Central memory CD8-positive, alpha-beta T cell (primary cell): Measurements from ENCODE around the gene RBM3.
"Not testable (repeated sequence)": the region's sequence is repeated elsewhere in the genome, so short reads cannot be mapped to it uniquely, and the experiment has no call there.

ENCODE experiments used
- ATAC-seq: fragments of 150-1000 bp; cut with Tn5 transposase; replicated peaks from 2 replicates; pipeline ENCODE4 v1.10.0; 2022; ENCODE audit warnings: mild to moderate bottlenecking, moderate FRiP score, moderate number of reproducible peaks; ENCODE audit not compliant: poor library complexity, severe bottlenecking; ENCODE audit errors: extremely low read depth
- DNase-seq, 2 donors: peaks; one replicate each; pipeline ENCODE4 v3.0.0; 2021; ENCODE audit warnings: low spot score in 2 of 2
- H3K27ac Mint-ChIP-seq: one replicate; pipeline ENCODE4 v1.8.0; 2022; ENCODE audit warnings: low read depth, mild to moderate bottlenecking, moderate library complexity, mixed read lengths
- H3K27me3 Mint-ChIP-seq: one replicate; pipeline ENCODE4 v1.8.0; 2022; ENCODE audit warnings: mixed read lengths
- H3K36me3 Mint-ChIP-seq: one replicate; pipeline ENCODE4 v1.8.0; 2022; ENCODE audit warnings: mild to moderate bottlenecking, moderate library complexity, mixed read lengths; ENCODE audit not compliant: insufficient read depth
- H3K4me1 Mint-ChIP-seq: one replicate; pipeline ENCODE4 v1.8.0; 2022; ENCODE audit warnings: mixed read lengths
- H3K4me3 Mint-ChIP-seq: one replicate; pipeline ENCODE4 v1.8.0; 2022; ENCODE audit warnings: mild to moderate bottlenecking, moderate library complexity, mixed read lengths
- H3K9me3 Mint-ChIP-seq: one replicate; pipeline ENCODE4 v1.8.0; 2022; ENCODE audit warnings: mixed read lengths

Gene RBM3

GRCh38 chrX:48574270-48575266 lies at the start of gene RBM3:
Gene RBM3, plus strand, starts transcription at chrX:48574484. Its CDS starts 697 bp downstream, at chrX:48575181.
- Mint-ChIP-seq H3K27ac (peak within 1 kb of the TSS; percentile 91), H3K4me3 (peak within 1 kb of the TSS; percentile 88), H3K4me1 (peaks cover 16% of the 10 kb centered on the region), H3K27me3 (no peaks in the 10 kb centered on the region), H3K9me3 (no peaks in the 10 kb centered on the region), H3K36me3 (peaks cover 49% of the 10 kb centered on the region)
- ATAC-seq (peak; percentile 93), DNase-seq (peak; percentile 73 to 90)

DNA sequence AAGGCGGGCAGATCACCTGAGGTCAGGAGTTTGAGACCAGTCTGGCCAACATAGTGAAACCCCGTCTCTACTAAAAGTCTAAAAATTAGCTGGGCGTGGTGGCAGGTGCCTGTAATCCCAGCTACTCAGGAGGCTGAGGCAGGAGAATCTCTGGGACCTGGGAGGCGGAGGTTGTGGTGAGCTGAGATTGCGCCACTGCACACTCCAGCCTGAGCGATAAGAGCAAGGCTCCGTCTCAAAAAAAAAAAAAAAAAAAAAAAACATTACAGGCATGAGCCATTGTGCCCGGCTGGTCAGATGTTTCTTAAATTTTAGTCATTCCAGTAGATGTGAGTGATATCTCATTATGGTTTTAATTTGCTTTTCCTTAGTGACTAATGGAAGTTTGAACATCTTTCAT lies 48.4 kb upstream of the RBM3 start:
- peaks cover 12% of the 10 kb centered on the region for H3K4me1 Mint-ChIP-seq
- DNase-seq, H3K27me3 Mint-ChIP-seq, ATAC-seq, H3K27ac Mint-ChIP-seq, H3K9me3 Mint-ChIP-seq, H3K4me3 Mint-ChIP-seq: not testable (repeated sequence)
- H3K36me3 Mint-ChIP-seq = peaks cover 38% of the 10 kb centered on the region

- Mint-ChIP-seq H3K9me3 (no peaks in the 10 kb centered on the region), H3K36me3 (peaks cover 22% of the 10 kb centered on the region), H3K27me3 (no peaks in the 10 kb centered on the region), H3K27ac (no peak overlapping the region), H3K4me3 (no peak overlapping the region), H3K4me1 (peaks cover 16% of the 10 kb centered on the region)
- no peak for ATAC-seq
- no peak for DNase-seq
Measured at GRCh38 chrX:48530736-48531135, 43.5 kb upstream of the RBM3 start.

GRCh38 chrX:48531358-48531959 lies 42.8 kb upstream of the RBM3 start:
- Mint-ChIP-seq H3K4me1 (peaks cover 14% of the 10 kb centered on the region), H3K27ac (peak overlapping the region; percentile 89), H3K36me3 (peaks cover 19% of the 10 kb centered on the region), H3K9me3 (no peaks in the 10 kb centered on the region), H3K4me3 (peak overlapping the region; percentile 8), H3K27me3 (no peaks in the 10 kb centered on the region)
- no peak for ATAC-seq
- DNase-seq = no peak

DNA sequence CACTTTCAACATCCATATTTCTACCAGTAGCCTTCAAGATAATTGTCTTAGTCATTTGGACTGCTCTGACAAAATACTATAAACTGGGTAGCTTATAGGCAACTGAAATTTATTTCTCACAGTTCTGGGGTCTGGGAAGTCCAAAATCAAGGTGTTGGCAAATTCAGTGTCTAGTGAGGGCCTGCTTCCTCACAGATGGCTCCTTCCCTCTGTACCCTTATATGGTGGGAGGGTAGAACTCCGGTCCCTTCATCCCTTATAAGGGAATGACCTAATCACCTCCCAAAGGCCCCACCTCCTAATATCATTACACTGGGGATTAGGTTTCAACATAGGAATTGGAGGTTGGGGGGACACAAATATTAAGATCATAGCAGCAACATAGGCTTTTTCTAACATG lies 42.1 kb upstream of the RBM3 start:
- Mint-ChIP-seq H3K27me3 (no peaks in the 10 kb centered on the region), H3K9me3 (no peaks in the 10 kb centered on the region), H3K36me3 (peaks cover 15% of the 10 kb centered on the region), H3K27ac (peak overlapping the region; percentile 89), H3K4me3 (peak overlapping the region; percentile 8), H3K4me1 (peaks cover 10% of the 10 kb centered on the region)
- ATAC-seq = no peak
- no peak for DNase-seq

- no peak for DNase-seq
- Mint-ChIP-seq H3K27ac (no peak overlapping the region), H3K27me3 (no peaks in the 10 kb centered on the region), H3K9me3 (no peaks in the 10 kb centered on the region), H3K4me3 (no peak overlapping the region), H3K4me1 (peaks cover 10% of the 10 kb centered on the region), H3K36me3 (peaks cover 6% of the 10 kb centered on the region)
- ATAC-seq = no peak
Measured at GRCh38 chrX:48533165-48533564, 41.1 kb upstream of the RBM3 start.

GRCh38 chrX:48538641-48539344 lies 35.5 kb upstream of the RBM3 start:
- Mint-ChIP-seq H3K9me3 (no peaks in the 10 kb centered on the region), H3K27ac (peak overlapping the region; percentile 89), H3K4me3 (peak overlapping the region; percentile 83), H3K4me1 (peaks cover 16% of the 10 kb centered on the region), H3K36me3 (peaks cover 23% of the 10 kb centered on the region), H3K27me3 (no peaks in the 10 kb centered on the region)
- ATAC-seq (no peak), DNase-seq (no peak)

DNA sequence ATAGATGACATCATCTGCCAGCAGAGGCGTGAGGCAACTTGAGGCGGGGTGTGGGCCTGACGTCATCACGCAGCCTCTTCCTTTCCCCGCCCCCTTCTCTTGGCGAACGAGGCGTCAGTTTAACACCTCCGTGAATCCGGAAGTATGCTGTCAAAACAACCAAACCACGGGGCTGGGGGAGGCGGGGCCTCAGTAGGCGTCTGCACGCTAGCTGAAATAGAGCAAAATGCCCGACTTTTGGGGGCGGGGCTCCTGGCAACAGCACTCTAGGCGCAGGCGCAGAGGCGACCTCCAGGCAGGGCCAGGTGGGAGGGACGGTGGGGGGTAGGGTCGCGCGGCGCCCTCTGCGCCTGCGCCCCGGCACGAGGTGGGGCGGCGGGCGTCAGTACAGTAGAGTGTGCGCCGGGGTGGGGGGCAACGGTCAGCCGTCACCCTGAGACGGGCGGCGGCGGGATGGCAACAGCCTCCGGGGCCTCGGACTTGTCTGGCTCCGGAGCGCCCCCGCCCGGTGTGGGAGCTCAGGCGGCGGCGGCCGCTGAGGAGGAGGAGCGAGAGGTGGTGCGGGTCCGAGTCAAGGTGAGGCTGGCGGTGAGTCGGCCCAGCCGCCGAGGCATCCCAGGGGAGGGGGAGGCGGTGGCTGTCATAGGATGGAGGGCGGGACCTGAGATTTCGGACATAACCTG lies 34.8 kb upstream of the RBM3 start, which contains the start of gene TBC1D25:
TSS of gene TBC1D25 (plus strand) at position 370 of the 683 bp plus-strand sequence. CDS start at position 454, 84 bp downstream.
- Mint-ChIP-seq H3K27ac (peak within 1 kb of the TSS; percentile 89), H3K9me3 (no peaks in the 10 kb centered on the region), H3K4me1 (peaks cover 16% of the 10 kb centered on the region), H3K36me3 (peaks cover 27% of the 10 kb centered on the region), H3K4me3 (peak within 1 kb of the TSS; percentile 83), H3K27me3 (no peaks in the 10 kb centered on the region)
- DNase-seq = peak; percentile 85 to 96
- peak; percentile 89 for ATAC-seq

DNA sequence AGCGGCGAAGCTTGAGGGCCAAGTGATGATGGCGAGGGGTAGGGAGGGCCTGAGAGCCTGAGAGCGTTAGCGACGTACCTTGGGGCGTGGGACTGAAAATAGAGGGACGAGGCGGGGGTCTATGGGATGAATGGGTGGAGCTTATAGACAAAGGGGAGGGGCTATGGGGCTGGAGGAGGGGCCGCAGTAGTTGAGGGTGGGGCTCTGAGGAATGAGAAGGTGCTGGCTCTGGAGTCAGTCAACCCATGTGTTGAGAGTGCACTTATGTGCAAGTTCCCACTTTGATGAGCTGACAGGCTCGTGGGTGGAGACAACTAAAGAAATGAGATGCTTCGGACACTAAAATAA lies 34.3 kb upstream of the RBM3 start:
- DNase-seq = peak; percentile 41 to 42
- no peaks in the 10 kb centered on the region for H3K9me3 Mint-ChIP-seq
- peak overlapping the region; percentile 83 for H3K4me3 Mint-ChIP-seq
- H3K27me3 Mint-ChIP-seq = no peaks in the 10 kb centered on the region
- peaks cover 16% of the 10 kb centered on the region for H3K4me1 Mint-ChIP-seq
- peak; percentile 47 for ATAC-seq
- peak overlapping the region; percentile 89 for H3K27ac Mint-ChIP-seq
- H3K36me3 Mint-ChIP-seq = peaks cover 31% of the 10 kb centered on the region

GRCh38 chrX:48540480-48540879 lies 33.8 kb upstream of the RBM3 start:
- Mint-ChIP-seq H3K4me3 (peak overlapping the region; percentile 83), H3K27me3 (no peaks in the 10 kb centered on the region), H3K4me1 (peaks cover 16% of the 10 kb centered on the region), H3K36me3 (peaks cover 33% of the 10 kb centered on the region), H3K27ac (peak overlapping the region; percentile 89), H3K9me3 (no peaks in the 10 kb centered on the region)
- no peak for DNase-seq
- no peak for ATAC-seq

DNA sequence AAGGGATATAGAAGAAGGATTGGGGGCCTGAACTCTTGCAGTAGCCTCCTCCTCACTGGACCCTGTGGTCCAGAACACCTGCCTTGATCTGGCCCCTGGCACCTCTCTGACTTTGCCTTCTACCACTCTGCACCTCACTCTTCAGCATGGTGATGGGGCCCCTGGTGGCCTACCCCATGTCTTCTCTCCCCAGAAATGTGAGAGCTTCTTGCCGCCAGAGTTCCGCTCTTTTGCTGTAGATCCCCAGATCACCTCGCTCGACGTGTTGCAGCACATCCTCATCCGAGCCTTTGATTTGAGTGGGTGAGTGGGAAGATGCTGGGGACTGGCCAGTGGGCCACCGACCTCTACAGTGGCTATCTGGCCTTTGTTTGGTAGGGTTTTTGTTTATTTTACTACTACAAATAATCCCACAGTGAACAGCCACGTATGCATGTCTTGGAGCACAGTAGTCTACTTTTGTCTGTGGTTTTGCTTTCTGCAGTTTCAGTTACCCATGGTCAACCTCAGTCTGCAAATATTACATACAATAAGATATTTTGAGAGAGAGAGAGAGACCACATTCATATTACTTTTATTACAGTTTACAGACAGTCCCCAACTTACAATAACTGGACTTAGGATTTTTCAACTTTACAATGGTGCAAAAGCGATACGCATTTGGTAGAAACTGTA lies 33.0 kb upstream of the RBM3 start:
- DNase-seq (no peak), ATAC-seq (no peak)
- Mint-ChIP-seq H3K4me3 (peak overlapping the region; percentile 83), H3K27ac (peak overlapping the region; percentile 89), H3K4me1 (peaks cover 16% of the 10 kb centered on the region), H3K9me3 (no peaks in the 10 kb centered on the region), H3K36me3 (peaks cover 36% of the 10 kb centered on the region), H3K27me3 (no peaks in the 10 kb centered on the region)
